Stimulated activated CD4-positive, alpha-beta T cell treated with anti-CD3 and anti-CD28 coated beads, TNF-alpha, amount 100 ng/mL, for 48 hours (primary cell): Measurements from ENCODE around the gene SKAP1.

Source experiments
- DNase-seq, 3 donors: peaks; one replicate each; pipeline ENCODE4 v3.0.0-alpha.2; 2020; ENCODE audit warnings: low read depth in 3 of 3

Gene SKAP1

GRCh38 chr17:48107137-48108055 lies 322.6 kb downstream of the SKAP1 start, which contains the start of gene SNX11:
TSS of gene SNX11 (plus strand) at chr17:48107766. CDS start at chr17:48112044, 4,278 bp downstream.
- peak; percentile 80 to 97 (median 86) for DNase-seq

DNA sequence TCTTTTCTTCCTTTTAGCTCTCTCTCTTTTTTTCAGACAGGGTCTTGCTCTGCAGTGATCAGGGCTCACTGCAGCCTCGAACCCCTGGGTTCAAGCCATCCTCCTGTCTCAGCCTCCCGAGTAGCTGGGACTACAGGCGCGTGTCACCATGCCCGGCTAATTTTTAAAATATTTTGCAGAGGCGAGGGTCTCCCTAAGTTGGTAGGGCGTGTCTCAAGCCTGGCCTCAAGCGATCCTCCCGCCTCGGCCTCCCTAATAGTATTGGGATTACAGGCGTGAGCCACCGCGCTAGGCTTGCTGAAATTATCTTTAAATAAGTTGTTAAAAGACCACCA lies 323.2 kb downstream of the SKAP1 start:
- no peak for DNase-seq

DNA sequence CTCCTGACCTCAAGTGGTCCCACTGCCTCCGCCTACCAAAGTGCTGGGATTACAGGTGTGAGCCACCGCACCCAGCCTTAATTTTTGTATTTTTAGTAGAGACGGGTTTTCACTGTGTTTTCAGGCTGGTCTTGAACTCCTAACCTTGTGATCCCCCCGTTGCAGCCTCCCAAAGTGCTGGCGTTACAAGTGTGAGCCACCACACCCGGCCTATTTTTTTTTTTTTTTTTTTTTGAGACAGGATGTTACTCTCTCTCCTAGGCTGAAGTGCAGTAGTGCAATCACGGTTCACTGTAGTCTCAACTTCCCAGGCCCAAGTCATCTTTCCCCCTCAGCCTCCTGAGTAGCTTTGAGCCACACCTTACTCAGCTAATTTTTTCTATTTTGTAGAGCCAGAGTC lies 325.6 kb downstream of the SKAP1 start:
- DNase-seq = no peak

- peak in 1 of 3 donors; percentile 17 for DNase-seq
Measured at GRCh38 chr17:48102798-48103715, 327.0 kb downstream of the SKAP1 start.

- no peak for DNase-seq
Measured at GRCh38 chr17:48102043-48102750, 327.8 kb downstream of the SKAP1 start.

GRCh38 chr17:48101012-48101720 lies 328.8 kb downstream of the SKAP1 start, which contains the start of gene CBX1:
TSS of gene CBX1 (minus strand) at chr17:48101478. CDS start at chr17:48077004, 24,474 bp downstream.
- DNase-seq = peak; percentile 85 to 92 (median 91)

- DNase-seq = no peak
Measured at GRCh38 chr17:48100591-48101011, 329.4 kb downstream of the SKAP1 start.

GRCh38 chr17:48100160-48100559 lies 329.9 kb downstream of the SKAP1 start:
- no peak for DNase-seq

- DNase-seq = no peak
Measured at GRCh38 chr17:48095611-48096010, 334.4 kb downstream of the SKAP1 start.

- DNase-seq = no peak
Measured at GRCh38 chr17:48093341-48094045, 336.5 kb downstream of the SKAP1 start.

DNA sequence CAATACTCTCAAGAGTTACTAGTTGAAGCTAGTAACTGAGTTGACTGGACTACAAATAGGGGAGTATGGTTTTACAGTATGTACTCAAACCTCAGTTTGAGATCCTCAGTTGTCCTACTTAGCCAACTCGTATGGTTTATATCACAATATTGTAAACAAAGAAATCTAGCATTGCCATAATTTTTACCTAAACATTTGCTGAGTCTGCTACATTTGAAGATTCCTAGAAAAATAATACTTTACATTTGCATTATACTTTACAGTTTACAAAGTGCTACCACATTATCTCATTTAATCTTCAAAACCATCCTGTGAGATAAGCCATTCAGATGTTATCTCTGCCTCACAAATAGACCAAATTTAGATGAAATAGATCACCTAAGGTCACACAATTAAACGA lies 345.1 kb downstream of the SKAP1 start:
- no peak for DNase-seq
